Transverse colon (tissue), 4 donors: ENCODE data around the gene IQCK. TPM values are rescaled to one million over a fixed set of nuclear protein-coding genes. Genes with fewer than 3 reads are reported as not detected.

Experiments used
- DNase-seq: peaks from one replicate; pipeline ENCODE4 v3.0.0-alpha.2; 2019
- H3K27ac ChIP-seq, 4 donors: fragments of 200-600 bp; sonication (generic); 2 replicates each; pipeline ENCODE4 v1.5.1; 2016 to 2018; ENCODE audit warnings: inconsistent platforms in 4 of 4
- H3K27me3 ChIP-seq: fragments of 200-600 bp; sonication (generic); 2 replicates; pipeline ENCODE4 v1.5.1; 2017; ENCODE audit warnings: inconsistent platforms
- H3K36me3 ChIP-seq, 4 donors: fragments of 200-600 bp; sonication (generic); 2 replicates each; pipeline ENCODE4 v1.5.1; 2017 to 2019; ENCODE audit warnings: inconsistent platforms in 4 of 4
- H3K4me1 ChIP-seq, 4 donors: fragments of 200-600 bp; sonication (generic); 2 replicates each; pipeline ENCODE4 v1.5.1; 2017 to 2020; ENCODE audit warnings: inconsistent platforms in 4 of 4
- H3K4me3 ChIP-seq, 4 donors: fragments of 200-600 bp; sonication (generic); 1 replicate in 1 of 4; 2 replicates in 3 of 4; pipeline versions ENCODE4 v1.5.1 to v1.6.1; 2017 to 2019; ENCODE audit warnings: inconsistent platforms in 4 of 4
- H3K9me3 ChIP-seq, 2 donors: fragments of 200-600 bp; sonication (generic); 2 replicates each; pipeline ENCODE4 v1.5.1; 2017 to 2019; ENCODE audit warnings: inconsistent platforms in 2 of 2
- CTCF ChIP-seq, 5 experiments: fragments of 200-600 bp in 3 of 5; fragments of 450-650 bp in 2 of 5; sonication (generic) in 3 of 5; IDR thresholded peaks; 1 replicate in 2 of 5; 2 replicates in 3 of 5; pipeline ENCODE4 v1.5.1; 2016 to 2017; ENCODE audit warnings: antibody characterized with exemption in 5 of 5, inconsistent platforms in 3 of 5, mild to moderate bottlenecking in 2 of 5, moderate library complexity in 1 of 5
- EP300 ChIP-seq: sonication (generic); formaldehyde crosslinking; IDR thresholded peaks from one replicate; pipeline ENCODE4 v1.6.1; 2017; ENCODE audit warnings: antibody characterized with exemption, low read depth
- POLR2A ChIP-seq: fragments of 450-650 bp; IDR thresholded peaks from one replicate; pipeline ENCODE4 v1.6.1; 2016; ENCODE audit warnings: antibody characterized with exemption, mild to moderate bottlenecking, moderate library complexity
- POLR2AphosphoS5 ChIP-seq, 3 donors: sonication (generic); formaldehyde crosslinking; IDR thresholded peaks; one replicate each; pipeline ENCODE4 v1.6.1; 2016; ENCODE audit warnings: antibody characterized with exemption in 3 of 3
- WGBS, 2 donors: methylation state at CpG; one replicate each; pipeline ENCODE4 v1.1.5; 2018; ENCODE audit warnings: low coverage in 1 of 2; 5-methylcytosine and 5-hydroxymethylcytosine counted together
- in situ Hi-C, 4 donors: fragments of 200-750 bp; cut with MboI; loops; one replicate each; pipeline versions ENCODE4 v1.15.0 to v1.15.1; 2017; ENCODE audit warnings: low sequenced_read_pairs in 3 of 4, low pct_ligation_motif_present in 1 of 4, low pct_unique_long_range_greater_than_20kb in 1 of 4
- intact Hi-C: fragments of 100-400 bp; cut with DNase I; formaldehyde crosslinking; loops from one replicate; pipeline ENCODE4 v1.15.1; 2023; ENCODE audit warnings: low total_unique reads
- small RNA-seq, 4 donors: library from RNA; depleted of rRNA; stranded (forward); fragments of <200 nt; gene quantifications; one replicate each; pipeline ENCODE3, GENCODE V24; 2016
- total RNA-seq, 4 donors: library from RNA; depleted of rRNA; stranded (reverse); fragments of >200 nt; gene quantifications; one replicate each; pipeline ENCODE4 v1.1.0, GENCODE V29; 2016

Gene IQCK
- total RNA-seq, 4 donors from 2014 or later = 8.3 to 18.2 (median 12.7) TPM

- Histone ChIP-seq H3K27ac (no peak overlapping the region), H3K4me1 (peaks cover 0 to 3% (median 0%) of the 10 kb centered on the region in 4 donors), H3K27me3 (no peaks in the 10 kb centered on the region), H3K4me3 (no peak overlapping the region), H3K36me3 (no peaks in the 10 kb centered on the region), H3K9me3 (no peaks in the 10 kb centered on the region)
- 57% methylated on average over 5 of the region's 5 CpGs; no CpG with 5 or more reads in 1 of the 2 donors for WGBS, 2 donors
- intact Hi-C loops = no loop called here
- in situ Hi-C loops = loop anchor here in 2 of 4 donors (10.0 to 25.0 kb wide), 2 partner anchors 187 to 485 kb away; partner anchors contain the start of genes IQCK (in 1 of the 2) and KNOP1 (in 1 of the 2)
- DNase-seq = no peak
- no peak for TF ChIP-seq POLR2AphosphoS5 (IDR thresholded peaks at IDR 0.05)
- no peak for TF ChIP-seq POLR2A
Measured at GRCh38 chr16:19899605-19899955, 181.5 kb downstream of the IQCK start.

GRCh38 chr16:19901164-19901563 lies 183.1 kb downstream of the IQCK start:
- Histone ChIP-seq H3K27me3 (no peaks in the 10 kb centered on the region), H3K4me3 (no peak overlapping the region), H3K9me3 (no peaks in the 10 kb centered on the region), H3K36me3 (no peaks in the 10 kb centered on the region), H3K4me1 (peaks cover 0 to 3% (median 0%) of the 10 kb centered on the region in 4 donors), H3K27ac (no peak overlapping the region)
- in situ Hi-C loops = loop anchor here in 3 of 4 donors (10.0 to 25.0 kb wide), 3 partner anchors 404 to 486 kb away; no protein-coding TSS in a partner anchor
- intact Hi-C loops = loop anchor here (10.0 kb wide), 1 partner anchor 404 kb away; no protein-coding TSS in a partner anchor
- WGBS, 2 donors = 76 to 93% methylated on average over 3 to 7 of the region's 7 CpGs
- no peak for DNase-seq
- TF ChIP-seq POLR2AphosphoS5 (IDR thresholded peaks at IDR 0.05) (no peak), POLR2A (no peak), CTCF (IDR thresholded peaks at IDR 0.05) (no peak), EP300 (no peak)

GRCh38 chr16:19907161-19907992 lies 189.3 kb downstream of the IQCK start:
- TF ChIP-seq POLR2A (no peak), EP300 (no peak), POLR2AphosphoS5 (IDR thresholded peaks at IDR 0.05) (no peak), CTCF (IDR thresholded peaks at IDR 0.05) (peak; percentile 83 to 95 (median 93))
- H3K27ac ChIP-seq = no peak overlapping the region
- 18 to 33% methylated on average over 11 to 24 of the region's 24 CpGs for WGBS, 2 donors
- H3K27me3 ChIP-seq = no peaks in the 10 kb centered on the region
- H3K9me3 ChIP-seq = no peaks in the 10 kb centered on the region
- no peaks in the 10 kb centered on the region for H3K4me1 ChIP-seq
- H3K4me3 ChIP-seq = no peak overlapping the region
- no peaks in the 10 kb centered on the region for H3K36me3 ChIP-seq
- intact Hi-C loops = loop anchor here (10.0 kb wide), 1 partner anchor 397 kb away; no protein-coding TSS in a partner anchor
- DNase-seq = peak; percentile 67
- in situ Hi-C loops = loop anchor here (5.0 to 25.0 kb wide), 4 partner anchors 397 to 480 kb away; no protein-coding TSS in a partner anchor

Small RNA genes within 50 kb of the gene (small RNA-seq; reads per million reads assigned to genes)
- 0 reads per million in 4 donors for gene LARP7P2

Other genes starting within 250 kb of the IQCK start
- gene GDE1, start 196.2 kb upstream of the IQCK start, total RNA-seq = 100 to 1,000 TPM in 2 of 4 donors, 10 to 100 TPM in 2; 47.5 to 120 (median 96.8) TPM
- 10 to 100 TPM in 3 of 4 donors, 1 to 10 TPM in 1; 7.1 to 43.4 (median 14.2) TPM for gene CCP110, start 194.3 kb upstream of the IQCK start, total RNA-seq
- 10 to 100 TPM; 40.0 to 89.8 (median 51.5) TPM for gene VPS35L, start 162.6 kb upstream of the IQCK start, total RNA-seq
- 10 to 100 TPM in 3 of 4 donors, 1 to 10 TPM in 1; 4.4 to 25.8 (median 12.7) TPM for gene KNOP1, start within 50 bp of the IQCK start, total RNA-seq
- 10 to 100 TPM in 1 of 4 donors, 1 to 10 TPM in 3; 1.9 to 17.3 (median 5.1) TPM for gene GPRC5B, start 166.6 kb downstream of the IQCK start, total RNA-seq